ENCODE data around the gene MEGF11.

GRCh38 chr15:65887565-65887964 is 366.0 kb downstream of the MEGF11 start:
- no peak for TF ChIP-seq CTCF (IDR thresholded peaks at IDR 0.05; ENCODE audit: insufficient read depth, low read length)
- no peak for TF ChIP-seq POLR2AphosphoS5 (IDR thresholded peaks at IDR 0.05; ENCODE audit: low read depth)
- no peak for TF ChIP-seq SPI1 (IDR thresholded peaks at IDR 0.05; ENCODE audit: borderline replicate concordance, low read depth)
- no peak for TF ChIP-seq REST (IDR thresholded peaks at IDR 0.05; ENCODE audit: insufficient replicate concordance, low read depth)
- TF ChIP-seq GABPA (IDR thresholded peaks at IDR 0.05; ENCODE audit: low read depth) = no peak
